ENCODE results near the gene CCND2.

The CCND2 gene

DNA sequence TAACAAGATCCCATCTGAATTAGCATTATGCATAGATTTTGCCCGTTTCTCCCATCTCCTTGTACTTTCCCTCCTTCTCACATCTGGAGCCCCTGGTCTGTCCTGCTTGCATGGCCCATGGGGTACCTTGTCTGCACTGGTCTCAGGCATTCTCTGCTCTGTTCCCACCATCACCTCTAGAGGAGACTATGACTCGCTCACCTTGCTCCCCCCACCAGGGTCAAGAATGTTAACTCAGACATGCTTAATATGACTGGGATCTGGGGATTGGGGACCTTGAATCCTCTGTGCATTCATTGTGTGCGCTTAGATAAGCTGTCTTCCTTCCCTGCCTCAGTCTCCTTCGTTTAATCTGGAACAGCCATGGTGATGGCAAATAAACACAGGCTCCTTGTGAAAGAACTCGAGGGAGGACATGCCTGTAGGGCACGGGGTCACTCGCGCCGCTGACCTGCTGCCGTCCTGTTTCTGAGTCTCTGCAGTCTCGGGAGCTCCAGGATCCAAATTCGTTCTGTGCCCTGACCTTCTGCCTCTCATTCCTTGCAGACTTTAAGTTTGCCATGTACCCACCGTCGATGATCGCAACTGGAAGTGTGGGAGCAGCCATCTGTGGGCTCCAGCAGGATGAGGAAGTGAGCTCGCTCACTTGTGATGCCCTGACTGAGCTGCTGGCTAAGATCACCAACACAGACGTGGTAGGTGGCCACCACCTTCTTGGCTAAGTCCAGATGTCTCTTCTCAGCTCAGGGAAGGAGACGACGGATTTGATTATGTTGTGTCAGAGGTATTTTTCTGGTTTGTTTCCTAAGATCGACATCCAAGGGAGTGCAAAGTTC, 15.0 kb downstream of the CCND2 start:
- peaks cover 28% of the 10 kb centered on the region for H3K36me3 ChIP-seq (ENCODE audit: control insufficient read depth, insufficient read depth, low read length)

DNA sequence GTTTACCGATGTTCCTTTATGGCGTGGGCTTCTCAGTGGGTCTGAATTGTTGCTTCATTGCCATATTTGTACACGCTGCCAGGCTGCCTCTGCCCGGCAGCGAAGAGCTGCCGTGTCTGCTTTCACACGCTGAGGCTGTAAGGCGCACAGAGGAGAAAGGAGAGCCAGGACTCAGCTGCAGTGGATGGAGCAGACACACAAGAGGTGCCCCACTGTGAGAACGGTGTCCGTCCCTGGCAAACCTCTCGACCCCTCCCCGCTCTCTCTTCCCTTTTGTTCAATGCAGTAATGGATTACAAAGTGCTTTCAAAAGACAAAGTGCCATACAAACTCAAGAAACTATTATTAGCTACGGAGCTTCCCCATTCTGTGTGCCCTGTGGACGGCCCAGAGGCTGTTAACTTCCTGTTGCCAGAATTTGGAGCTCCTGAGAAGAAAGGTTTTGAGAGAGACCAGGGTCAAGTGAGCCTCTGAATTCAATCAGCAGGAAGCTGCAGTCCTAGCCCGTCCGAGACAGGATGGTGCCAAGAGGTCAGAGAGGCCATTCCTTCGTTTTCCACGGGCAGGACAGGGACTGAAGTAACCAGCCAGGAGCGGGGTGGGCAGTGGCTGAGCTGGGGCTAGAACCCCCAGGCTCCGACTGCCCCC, 15.8 kb downstream of the CCND2 start:
- H3K36me3 ChIP-seq (ENCODE audit: control insufficient read depth, insufficient read depth, low read length) = peaks cover 22% of the 10 kb centered on the region
- no peaks in the 10 kb centered on the region for H3K4me1 ChIP-seq (ENCODE audit: control insufficient read depth, insufficient read depth, low read length)
- H3K27me3 ChIP-seq (ENCODE audit: control insufficient read depth, insufficient read depth, low read length) = no peaks in the 10 kb centered on the region
- H3K9ac ChIP-seq (ENCODE audit: low read depth, low read length) = no peak overlapping the region
- no peaks in the 10 kb centered on the region for H3K9me3 ChIP-seq (ENCODE audit: control insufficient read depth, insufficient read depth, low read length)
- H3K4me3 ChIP-seq (ENCODE audit: low read depth, low read length) = no peak overlapping the region

More for the DNA sequence above, 15.0 kb downstream of the CCND2 start:
- no peak overlapping the region for H3K4me3 ChIP-seq (ENCODE audit: low read depth, low read length)
- no peaks in the 10 kb centered on the region for H3K9me3 ChIP-seq (ENCODE audit: control insufficient read depth, insufficient read depth, low read length)
- H3K9ac ChIP-seq (ENCODE audit: low read depth, low read length) = no peak overlapping the region
- no peaks in the 10 kb centered on the region for H3K27me3 ChIP-seq (ENCODE audit: control insufficient read depth, insufficient read depth, low read length)
- H3K4me1 ChIP-seq (ENCODE audit: control insufficient read depth, insufficient read depth, low read length) = no peaks in the 10 kb centered on the region

DNA sequence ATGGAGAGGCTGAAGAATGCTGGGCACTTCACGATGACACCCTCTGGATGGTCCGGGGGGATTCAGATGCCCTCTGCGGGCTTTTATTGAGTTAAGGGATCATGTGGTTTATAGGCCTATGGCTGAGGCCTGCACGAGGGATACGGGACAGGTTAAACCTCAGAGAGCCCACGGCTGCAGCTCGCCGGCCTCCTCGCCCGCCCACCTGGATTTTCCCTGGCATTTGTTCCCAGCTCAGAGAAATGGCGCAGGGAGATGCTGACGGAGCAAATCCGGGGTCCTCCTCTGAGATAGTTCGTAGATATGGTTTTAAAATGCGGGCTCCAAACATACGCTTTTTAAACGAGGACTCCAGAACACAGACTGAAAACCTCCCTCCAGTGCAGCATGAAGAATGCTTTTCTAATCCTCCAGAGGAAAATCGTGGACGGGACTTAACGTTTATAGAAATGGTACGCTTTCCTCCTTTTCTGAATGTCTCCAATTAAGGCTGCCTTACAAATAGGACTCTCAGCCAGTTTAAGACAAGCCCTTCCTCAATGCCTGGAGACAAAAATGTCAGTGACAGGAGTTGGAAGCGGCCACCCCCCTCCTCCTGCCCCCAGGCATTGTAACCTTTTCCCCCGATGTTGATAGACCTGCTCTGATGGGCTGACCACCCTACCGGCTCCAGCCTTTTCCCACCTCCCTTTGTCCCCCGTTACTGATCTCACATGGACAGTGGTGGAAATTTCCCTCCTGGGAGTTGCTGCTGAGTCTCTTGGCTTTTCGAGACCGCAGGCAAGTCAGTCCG, 16.6 kb downstream of the CCND2 start:
- H3K4me3 ChIP-seq (ENCODE audit: low read depth, low read length) = no peak overlapping the region
- H3K27me3 ChIP-seq (ENCODE audit: control insufficient read depth, insufficient read depth, low read length) = no peaks in the 10 kb centered on the region
- H3K36me3 ChIP-seq (ENCODE audit: control insufficient read depth, insufficient read depth, low read length) = peaks cover 22% of the 10 kb centered on the region
- no peak overlapping the region for H3K9ac ChIP-seq (ENCODE audit: low read depth, low read length)
- no peaks in the 10 kb centered on the region for H3K4me1 ChIP-seq (ENCODE audit: control insufficient read depth, insufficient read depth, low read length)
- no peaks in the 10 kb centered on the region for H3K9me3 ChIP-seq (ENCODE audit: control insufficient read depth, insufficient read depth, low read length)

DNA sequence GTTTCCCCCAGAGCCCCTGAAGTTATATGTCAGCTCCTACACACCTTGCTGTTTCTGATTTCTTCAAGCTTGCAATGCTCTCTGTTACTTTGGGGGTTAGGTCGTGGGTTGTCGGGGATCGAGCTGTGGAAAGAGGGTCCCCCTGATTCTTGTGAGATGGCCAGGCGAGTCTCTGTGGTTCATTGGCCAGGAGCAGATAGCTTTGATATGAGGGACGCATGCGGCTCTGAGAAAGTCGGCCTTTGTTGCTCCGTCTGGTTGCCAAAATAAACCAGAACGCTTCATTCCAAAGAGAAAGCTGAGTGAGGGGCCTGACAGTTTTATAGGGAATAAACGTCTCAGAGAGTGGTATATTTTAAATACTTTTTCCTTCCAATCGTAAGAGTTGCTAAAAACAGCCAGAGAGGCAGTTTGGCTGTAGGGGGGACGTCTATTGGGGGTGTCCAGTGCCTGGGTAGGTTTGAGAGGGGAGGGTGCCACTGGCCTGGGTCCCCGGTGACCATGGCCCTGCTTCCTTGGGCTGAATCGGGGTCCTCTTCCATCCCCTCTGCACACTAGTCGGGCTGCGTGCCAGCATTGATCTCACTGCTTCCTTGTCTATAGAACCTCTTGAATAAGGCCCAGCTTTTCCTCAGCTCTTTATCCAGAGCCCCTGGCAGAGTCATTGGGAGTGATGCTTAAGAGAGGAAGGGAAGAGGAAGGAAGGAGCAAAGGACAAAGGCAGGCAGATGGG, 18.9 kb downstream of the CCND2 start:
- Histone ChIP-seq H3K36me3 (ENCODE audit: control insufficient read depth, insufficient read depth, low read length) (peaks cover 14% of the 10 kb centered on the region), H3K9ac (ENCODE audit: low read depth, low read length) (no peak overlapping the region), H3K9me3 (ENCODE audit: control insufficient read depth, insufficient read depth, low read length) (no peaks in the 10 kb centered on the region), H3K4me1 (ENCODE audit: control insufficient read depth, insufficient read depth, low read length) (no peaks in the 10 kb centered on the region), H3K27me3 (ENCODE audit: control insufficient read depth, insufficient read depth, low read length) (no peaks in the 10 kb centered on the region), H3K4me3 (ENCODE audit: low read depth, low read length) (no peak overlapping the region)

- H3K27me3 ChIP-seq (ENCODE audit: control insufficient read depth, insufficient read depth, low read length) = no peaks in the 10 kb centered on the region
- no peaks in the 10 kb centered on the region for H3K9me3 ChIP-seq (ENCODE audit: control insufficient read depth, insufficient read depth, low read length)
- H3K4me1 ChIP-seq (ENCODE audit: control insufficient read depth, insufficient read depth, low read length) = no peaks in the 10 kb centered on the region
- no peak overlapping the region for H3K4me3 ChIP-seq (ENCODE audit: low read depth, low read length)
- H3K36me3 ChIP-seq (ENCODE audit: control insufficient read depth, insufficient read depth, low read length) = peaks cover 10% of the 10 kb centered on the region
- no peak overlapping the region for H3K9ac ChIP-seq (ENCODE audit: low read depth, low read length)
Measured at GRCh38 chr12:4293299-4293965, 19.9 kb downstream of the CCND2 start.

GRCh38 chr12:4293966-4294505, 20.5 kb downstream of the CCND2 start:
- no peaks in the 10 kb centered on the region for H3K27me3 ChIP-seq (ENCODE audit: control insufficient read depth, insufficient read depth, low read length)

GRCh38 chr12:4296751-4297150, 23.2 kb downstream of the CCND2 start:
- H3K27me3 ChIP-seq (ENCODE audit: control insufficient read depth, insufficient read depth, low read length) = no peaks in the 10 kb centered on the region
- H3K36me3 ChIP-seq (ENCODE audit: control insufficient read depth, insufficient read depth, low read length) = peaks cover 2% of the 10 kb centered on the region
- H3K9me3 ChIP-seq (ENCODE audit: control insufficient read depth, insufficient read depth, low read length) = no peaks in the 10 kb centered on the region
- no peaks in the 10 kb centered on the region for H3K4me1 ChIP-seq (ENCODE audit: control insufficient read depth, insufficient read depth, low read length)
- no peak overlapping the region for H3K4me3 ChIP-seq (ENCODE audit: low read depth, low read length)
- H3K9ac ChIP-seq (ENCODE audit: low read depth, low read length) = no peak overlapping the region

More at GRCh38 chr12:4293966-4294505, 20.5 kb downstream of the CCND2 start:
- no peaks in the 10 kb centered on the region for H3K9me3 ChIP-seq (ENCODE audit: control insufficient read depth, insufficient read depth, low read length)
- H3K9ac ChIP-seq (ENCODE audit: low read depth, low read length) = no peak overlapping the region
- H3K36me3 ChIP-seq (ENCODE audit: control insufficient read depth, insufficient read depth, low read length) = peaks cover 6% of the 10 kb centered on the region
- H3K4me1 ChIP-seq (ENCODE audit: control insufficient read depth, insufficient read depth, low read length) = no peaks in the 10 kb centered on the region
- no peak overlapping the region for H3K4me3 ChIP-seq (ENCODE audit: low read depth, low read length)

DNA sequence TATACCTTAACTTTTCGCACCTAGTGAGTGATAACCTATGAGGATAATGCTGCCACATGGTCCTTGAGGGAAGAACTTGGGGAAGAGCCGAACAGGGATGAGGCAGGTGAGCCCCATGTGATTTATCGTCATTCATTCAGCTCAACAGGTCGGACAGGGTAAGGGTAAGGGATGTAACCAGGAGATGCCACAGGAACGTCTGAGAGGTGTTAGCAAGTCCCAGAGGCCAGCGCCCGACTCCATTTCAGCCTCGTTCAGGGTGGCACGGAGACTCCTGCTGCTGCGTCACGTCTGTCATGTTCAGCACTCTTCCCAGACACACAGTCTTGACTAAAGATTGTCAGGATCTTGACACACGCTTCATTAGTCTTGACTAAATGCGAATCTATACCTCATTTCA, 24.1 kb downstream of the CCND2 start:
- Histone ChIP-seq H3K27me3 (ENCODE audit: control insufficient read depth, insufficient read depth, low read length) (no peaks in the 10 kb centered on the region), H3K9me3 (ENCODE audit: control insufficient read depth, insufficient read depth, low read length) (no peaks in the 10 kb centered on the region), H3K4me1 (ENCODE audit: control insufficient read depth, insufficient read depth, low read length) (no peaks in the 10 kb centered on the region), H3K4me3 (ENCODE audit: low read depth, low read length) (no peak overlapping the region), H3K9ac (ENCODE audit: low read depth, low read length) (no peak overlapping the region), H3K36me3 (ENCODE audit: control insufficient read depth, insufficient read depth, low read length) (peaks cover 7% of the 10 kb centered on the region)

DNA sequence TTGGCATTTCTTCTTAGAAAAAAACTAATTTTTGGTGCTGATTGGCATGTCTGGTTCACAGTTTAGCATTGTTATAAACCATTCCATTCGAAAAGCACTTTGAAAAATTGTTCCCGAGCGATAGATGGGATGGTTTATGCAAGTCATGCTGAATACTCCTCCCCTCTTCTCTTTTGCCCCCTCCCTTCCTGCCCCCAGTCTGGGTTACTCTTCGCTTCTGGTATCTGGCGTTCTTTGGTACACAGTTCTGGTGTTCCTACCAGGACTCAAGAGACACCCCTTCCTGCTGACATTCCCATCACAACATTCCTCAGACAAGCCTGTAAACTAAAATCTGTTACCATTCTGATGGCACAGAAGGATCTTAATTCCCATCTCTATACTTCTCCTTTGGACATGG, 27.3 kb downstream of the CCND2 start:
- Histone ChIP-seq H3K4me1 (ENCODE audit: control insufficient read depth, insufficient read depth, low read length) (no peaks in the 10 kb centered on the region), H3K36me3 (ENCODE audit: control insufficient read depth, insufficient read depth, low read length) (peaks cover 10% of the 10 kb centered on the region), H3K4me3 (ENCODE audit: low read depth, low read length) (no peak overlapping the region), H3K9ac (ENCODE audit: low read depth, low read length) (no peak overlapping the region), H3K9me3 (ENCODE audit: control insufficient read depth, insufficient read depth, low read length) (no peaks in the 10 kb centered on the region), H3K27me3 (ENCODE audit: control insufficient read depth, insufficient read depth, low read length) (no peaks in the 10 kb centered on the region)

- Histone ChIP-seq H3K27me3 (ENCODE audit: control insufficient read depth, insufficient read depth, low read length) (no peaks in the 10 kb centered on the region), H3K36me3 (ENCODE audit: control insufficient read depth, insufficient read depth, low read length) (peaks cover 10% of the 10 kb centered on the region), H3K4me1 (ENCODE audit: control insufficient read depth, insufficient read depth, low read length) (peaks cover 6% of the 10 kb centered on the region), H3K9ac (ENCODE audit: low read depth, low read length) (no peak overlapping the region), H3K4me3 (ENCODE audit: low read depth, low read length) (no peak overlapping the region), H3K9me3 (ENCODE audit: control insufficient read depth, insufficient read depth, low read length) (no peaks in the 10 kb centered on the region)
Measured at GRCh38 chr12:4301932-4302501, 28.5 kb downstream of the CCND2 start.
